ENCODE data around the gene NDUFA12. TPM values are rescaled to one million over a fixed set of nuclear protein-coding genes. Genes with fewer than 3 reads are reported as not detected.
"Not testable (repeated sequence)": the region's sequence is repeated elsewhere in the genome, so short reads cannot be mapped to it uniquely, and the experiment has no call there.

Gene NDUFA12
- total RNA-seq, 2 donors from 2014 or later, result 378 to 472 TPM

DNA sequence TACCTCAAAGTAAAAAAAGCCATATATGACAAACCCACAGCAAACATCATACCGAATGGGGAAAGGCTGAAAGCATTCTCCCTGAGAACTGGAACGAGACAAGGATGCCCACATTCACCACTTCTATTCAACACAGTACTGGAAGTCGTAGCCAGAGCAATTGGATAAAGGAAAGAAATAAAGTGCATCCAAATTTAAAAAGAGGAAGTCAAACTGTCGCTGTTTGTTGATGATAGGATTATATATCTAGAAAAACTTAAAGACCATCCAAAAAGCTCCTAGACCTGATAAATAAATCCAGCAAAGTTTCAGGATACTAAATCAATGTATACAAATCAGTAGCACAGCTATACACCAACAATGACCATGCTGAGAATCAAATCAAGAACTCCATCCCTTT is 5.2 kb downstream of the NDUFA12 start:
- no peak overlapping the region for H3K27ac ChIP-seq
- H3K4me3 ChIP-seq, result no peak overlapping the region
- peaks cover 28% of the 10 kb centered on the region for H3K36me3 ChIP-seq
- no peak for TF ChIP-seq CTCF (IDR thresholded peaks at IDR 0.05)
- no peaks in the 10 kb centered on the region for H3K27me3 ChIP-seq
- H3K9me3 ChIP-seq, result no peaks in the 10 kb centered on the region
- peaks cover 0 to 27% of the 10 kb centered on the region in 2 donors for H3K4me1 ChIP-seq
- DNase-seq (ENCODE audit: low spot score), result no peak

GRCh38 chr12:94997726-94998125 is 5.8 kb downstream of the NDUFA12 start:
- no peak for DNase-seq (ENCODE audit: low spot score)
- H3K27me3 ChIP-seq, result no peaks in the 10 kb centered on the region
- no peak overlapping the region for H3K4me3 ChIP-seq
- peaks cover 28% of the 10 kb centered on the region for H3K36me3 ChIP-seq
- H3K9me3 ChIP-seq, result no peaks in the 10 kb centered on the region
- H3K27ac ChIP-seq, result no peak overlapping the region
- peaks cover 0 to 25% of the 10 kb centered on the region in 2 donors for H3K4me1 ChIP-seq
- no peak for TF ChIP-seq CTCF (IDR thresholded peaks at IDR 0.05)

DNA sequence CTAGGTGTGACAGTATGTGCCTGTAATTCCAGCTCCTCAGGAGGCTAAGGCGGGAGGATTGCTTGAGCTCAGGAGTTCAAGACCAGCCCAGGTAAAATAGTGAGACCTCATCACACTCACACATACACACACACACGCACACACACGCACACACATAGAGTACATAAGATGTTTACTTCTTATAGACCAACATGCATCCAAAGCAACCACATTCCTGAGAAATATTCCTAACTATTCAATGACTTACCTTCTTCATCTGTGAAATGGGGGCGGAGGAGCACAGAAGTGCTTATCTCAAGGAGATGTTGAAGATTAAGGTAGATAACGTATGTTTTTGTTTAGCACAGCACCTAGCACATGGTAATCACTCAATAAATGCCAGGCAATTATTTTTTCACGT is 6.4 kb downstream of the NDUFA12 start:
- peaks cover 0 to 21% of the 10 kb centered on the region in 2 donors for H3K4me1 ChIP-seq
- H3K4me3 ChIP-seq, result no peak overlapping the region
- no peak for TF ChIP-seq CTCF (IDR thresholded peaks at IDR 0.05)
- H3K27ac ChIP-seq, result no peak overlapping the region
- no peaks in the 10 kb centered on the region for H3K9me3 ChIP-seq
- H3K36me3 ChIP-seq, result peaks cover 28% of the 10 kb centered on the region
- no peak for DNase-seq (ENCODE audit: low spot score)
- H3K27me3 ChIP-seq, result no peaks in the 10 kb centered on the region

GRCh38 chr12:94994312-94994711 is 9.2 kb downstream of the NDUFA12 start:
- Histone ChIP-seq H3K36me3 (peaks cover 28% of the 10 kb centered on the region), H3K27me3 (no peaks in the 10 kb centered on the region), H3K4me1 (peaks cover 0 to 7% of the 10 kb centered on the region in 2 donors), H3K9me3 (no peaks in the 10 kb centered on the region), H3K4me3 (no peak overlapping the region), H3K27ac (no peak overlapping the region)
- DNase-seq (ENCODE audit: low spot score), result no peak
- TF ChIP-seq CTCF (IDR thresholded peaks at IDR 0.05), result no peak

GRCh38 chr12:94993855-94994254 is 9.6 kb downstream of the NDUFA12 start:
- not testable (repeated sequence) for H3K9me3 ChIP-seq; DNase-seq (ENCODE audit: low spot score); H3K4me1 ChIP-seq; H3K27me3 ChIP-seq; H3K4me3 ChIP-seq; H3K27ac ChIP-seq
- peaks cover 28% of the 10 kb centered on the region for H3K36me3 ChIP-seq

DNA sequence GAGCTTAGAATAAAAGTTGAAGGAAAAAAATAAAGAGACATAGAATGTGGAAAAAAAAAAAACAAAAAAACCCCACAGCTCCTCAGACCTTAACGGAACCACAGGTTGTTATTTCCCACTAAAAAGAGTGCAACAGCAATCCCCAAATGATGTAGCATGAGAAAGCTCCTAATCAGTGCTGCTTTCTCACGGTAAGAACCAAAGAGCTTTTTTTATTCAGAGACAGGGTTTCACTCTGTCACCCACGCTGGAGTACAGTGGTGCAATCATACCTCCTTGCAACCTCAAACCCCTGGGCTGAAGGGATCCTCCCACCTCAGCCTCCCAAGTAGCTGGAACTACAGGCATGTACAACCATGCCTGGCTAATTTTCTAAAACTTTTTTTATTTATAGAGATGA is 13.3 kb downstream of the NDUFA12 start:
- no peaks in the 10 kb centered on the region for H3K9me3 ChIP-seq
- no peak overlapping the region for H3K4me3 ChIP-seq
- no peak for TF ChIP-seq CTCF (IDR thresholded peaks at IDR 0.05)
- H3K27me3 ChIP-seq, result no peaks in the 10 kb centered on the region
- peaks cover 0 to 7% of the 10 kb centered on the region in 2 donors for H3K4me1 ChIP-seq
- H3K36me3 ChIP-seq, result peaks cover 25% of the 10 kb centered on the region
- DNase-seq (ENCODE audit: low spot score), result no peak
- no peak overlapping the region for H3K27ac ChIP-seq
